DMS 273 (cell line): ENCODE results near the gene SERINC3.
"Not testable (repeated sequence)": the region's sequence is repeated elsewhere in the genome, so short reads cannot be mapped to it uniquely, and the experiment has no call there.

Experiments used
- DNase-seq: peaks from one replicate; lab custom pipeline; 2025; ENCODE audit not compliant: unreplicated experiment; lab: John Stamatoyannopoulos, UW

SERINC3 gene

GRCh38 chr20:44494681-44495080, 27.2 kb downstream of the SERINC3 start:
- DNase-seq = no peak

GRCh38 chr20:44494266-44494665, 27.6 kb downstream of the SERINC3 start:
- DNase-seq = no peak

GRCh38 chr20:44491635-44492395, 30.1 kb downstream of the SERINC3 start:
- DNase-seq = no peak

- no peak for DNase-seq
These were observed 31.9 kb downstream of the SERINC3 start for GRCh38 chr20:44489931-44490330.

- no peak for DNase-seq
These were observed 32.6 kb downstream of the SERINC3 start for GRCh38 chr20:44489223-44489622.

GRCh38 chr20:44488551-44488950, 33.3 kb downstream of the SERINC3 start:
- DNase-seq = no peak

- DNase-seq = no peak
These were observed 36.1 kb downstream of the SERINC3 start for GRCh38 chr20:44485830-44486198.

GRCh38 chr20:44485078-44485829, 36.6 kb downstream of the SERINC3 start:
- no peak for DNase-seq

GRCh38 chr20:44483112-44483511, 38.8 kb downstream of the SERINC3 start:
- DNase-seq = no peak

- no peak for DNase-seq
These were observed 40.0 kb downstream of the SERINC3 start for GRCh38 chr20:44481719-44482416.

GRCh38 chr20:44480097-44480496, 41.8 kb downstream of the SERINC3 start:
- DNase-seq = no peak

GRCh38 chr20:44479643-44480042, 42.2 kb downstream of the SERINC3 start:
- DNase-seq = no peak

GRCh38 chr20:44478206-44478605, 43.7 kb downstream of the SERINC3 start:
- DNase-seq = no peak

- no peak for DNase-seq
These were observed 44.7 kb downstream of the SERINC3 start for GRCh38 chr20:44477151-44477550.

- peak; percentile 97 for DNase-seq
These were observed 45.9 kb downstream of the SERINC3 start, which contains the start of gene TTPAL for GRCh38 chr20:44475694-44476560. Gene TTPAL (plus strand): TSS chr20:44475874. CDS start chr20:44480000, 4,126 bp downstream.

GRCh38 chr20:44475372-44475693, 46.5 kb downstream of the SERINC3 start:
- no peak for DNase-seq

GRCh38 chr20:44472283-44472682, 49.6 kb downstream of the SERINC3 start:
- not testable (repeated sequence) for DNase-seq

- peak; percentile 45 for DNase-seq
These were observed 50.4 kb downstream of the SERINC3 start for GRCh38 chr20:44471481-44471882.

GRCh38 chr20:44470327-44470726, 51.5 kb downstream of the SERINC3 start:
- DNase-seq = no peak

- no peak for DNase-seq
These were observed 53.7 kb downstream of the SERINC3 start for GRCh38 chr20:44468044-44468782.
